Endothelial cell (in vitro differentiated cells): ENCODE data around the gene CMAS. TPM values are rescaled to one million over a fixed set of nuclear protein-coding genes. Genes with fewer than 3 reads are reported as not detected.
"Not testable (repeated sequence)": the region's sequence is repeated elsewhere in the genome, so short reads cannot be mapped to it uniquely, and the experiment has no call there.

Source experiments
- DNase-seq: peaks from one replicate; pipeline ENCODE4 v3.0.0; 2021; ENCODE audit warnings: low spot score
- H3K27ac Mint-ChIP-seq: one replicate; pipeline ENCODE4 v1.8.0; 2021; ENCODE audit warnings: mixed read lengths, inconsistent platforms; ENCODE audit not compliant: unreplicated experiment
- H3K27me3 Mint-ChIP-seq: one replicate; pipeline ENCODE4 v1.8.0; 2021; ENCODE audit warnings: mild to moderate bottlenecking, moderate library complexity, mixed read lengths, inconsistent platforms; ENCODE audit not compliant: unreplicated experiment
- H3K36me3 Mint-ChIP-seq: one replicate; pipeline ENCODE4 v1.8.0; 2021; ENCODE audit warnings: mild to moderate bottlenecking, low read depth, mixed read lengths, inconsistent platforms; ENCODE audit not compliant: unreplicated experiment
- H3K4me1 Mint-ChIP-seq: one replicate; pipeline ENCODE4 v1.8.0; 2021; ENCODE audit warnings: mild to moderate bottlenecking, mixed read lengths, inconsistent platforms; ENCODE audit not compliant: unreplicated experiment
- H3K4me3 Mint-ChIP-seq: one replicate; pipeline ENCODE4 v1.8.0; 2021; ENCODE audit warnings: mild to moderate bottlenecking, mixed read lengths, inconsistent platforms; ENCODE audit not compliant: unreplicated experiment
- H3K9me3 Mint-ChIP-seq: one replicate; pipeline ENCODE4 v1.8.0; 2021; ENCODE audit warnings: mixed read lengths, inconsistent platforms; ENCODE audit not compliant: unreplicated experiment
- CTCF ChIP-seq: fragments of 200-600 bp; sonication (generic); IDR thresholded peaks from one replicate; pipeline ENCODE4 v1.5.0; 2021; ENCODE audit warnings: antibody characterized with exemption; ENCODE audit not compliant: unreplicated experiment
- total RNA-seq: library from RNA; stranded (reverse); fragmentation: NEBNext Ultra II Directional; extraction: Animal tissue kit (Norgen Biotek cat#: 25700); gene quantifications from one replicate; pipeline ENCODE4 v1.2.1, GENCODE V29; 2021; ENCODE audit not compliant: unreplicated experiment

The CMAS gene
- total RNA-seq, 1 donor from 2014 or later: 26.5 TPM

- Mint-ChIP-seq H3K27ac (peak overlapping the region; percentile 77), H3K36me3 (no peaks in the 10 kb centered on the region), H3K4me3 (peak overlapping the region; percentile 96), H3K9me3 (no peaks in the 10 kb centered on the region), H3K4me1 (peaks cover 22% of the 10 kb centered on the region), H3K27me3 (no peaks in the 10 kb centered on the region)
- DNase-seq: no peak
- TF ChIP-seq CTCF: no peak
Observed at GRCh38 chr12:22046968-22047390, 961 bp downstream of the CMAS start.

- no peaks in the 10 kb centered on the region for H3K9me3 Mint-ChIP-seq
- H3K4me1 Mint-ChIP-seq: peaks cover 22% of the 10 kb centered on the region
- DNase-seq: no peak
- H3K4me3 Mint-ChIP-seq: peak overlapping the region; percentile 96
- no peaks in the 10 kb centered on the region for H3K36me3 Mint-ChIP-seq
- no peaks in the 10 kb centered on the region for H3K27me3 Mint-ChIP-seq
- TF ChIP-seq CTCF: no peak
- H3K27ac Mint-ChIP-seq: peak overlapping the region; percentile 20
Observed at GRCh38 chr12:22047494-22047893, 1.5 kb downstream of the CMAS start.

DNA sequence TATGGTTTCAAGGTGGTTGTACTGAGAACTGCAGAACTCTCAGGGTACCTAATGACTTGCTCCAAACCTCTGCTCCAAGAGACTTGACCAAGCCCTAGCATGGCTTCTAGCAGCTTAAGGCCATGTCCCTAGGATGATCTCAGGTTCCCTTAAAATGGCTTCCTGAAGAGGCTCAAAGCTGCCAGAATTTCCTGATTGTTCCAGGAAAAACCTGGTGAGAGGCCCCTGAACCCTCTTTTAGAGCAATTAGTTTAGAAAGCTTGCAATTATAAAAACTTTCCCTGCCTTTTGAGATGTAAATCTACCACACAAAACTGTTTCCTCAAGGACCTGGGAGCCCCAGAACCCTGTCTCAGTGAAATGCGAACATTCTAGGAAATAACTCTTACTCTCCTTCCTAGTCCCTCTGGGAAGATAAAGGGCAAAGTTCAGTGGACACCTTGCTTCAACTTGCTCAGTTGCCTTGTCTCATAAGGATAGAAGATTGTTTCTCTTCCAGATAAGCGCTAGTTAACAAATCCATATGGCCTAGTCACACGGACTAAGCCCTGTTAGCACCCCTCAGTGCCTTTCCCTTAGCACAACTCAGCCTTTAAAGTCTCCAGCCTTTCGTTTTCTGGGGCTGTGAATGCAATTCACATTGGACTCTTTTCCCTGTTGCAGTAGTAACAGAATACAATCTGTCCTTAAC is 2.5 kb downstream of the CMAS start:
- Mint-ChIP-seq H3K4me1 (peaks cover 22% of the 10 kb centered on the region), H3K27me3 (no peaks in the 10 kb centered on the region), H3K4me3 (no peak overlapping the region), H3K36me3 (no peaks in the 10 kb centered on the region), H3K9me3 (no peaks in the 10 kb centered on the region), H3K27ac (no peak overlapping the region)
- no peak for DNase-seq
- no peak for TF ChIP-seq CTCF

- no peak for TF ChIP-seq CTCF
- no peak overlapping the region for H3K27ac Mint-ChIP-seq
- peaks cover 22% of the 10 kb centered on the region for H3K4me1 Mint-ChIP-seq
- no peak overlapping the region for H3K4me3 Mint-ChIP-seq
- no peaks in the 10 kb centered on the region for H3K9me3 Mint-ChIP-seq
- DNase-seq: no peak
- no peaks in the 10 kb centered on the region for H3K36me3 Mint-ChIP-seq
- H3K27me3 Mint-ChIP-seq: no peaks in the 10 kb centered on the region
Observed at GRCh38 chr12:22050078-22050477, 4.1 kb downstream of the CMAS start.

DNA sequence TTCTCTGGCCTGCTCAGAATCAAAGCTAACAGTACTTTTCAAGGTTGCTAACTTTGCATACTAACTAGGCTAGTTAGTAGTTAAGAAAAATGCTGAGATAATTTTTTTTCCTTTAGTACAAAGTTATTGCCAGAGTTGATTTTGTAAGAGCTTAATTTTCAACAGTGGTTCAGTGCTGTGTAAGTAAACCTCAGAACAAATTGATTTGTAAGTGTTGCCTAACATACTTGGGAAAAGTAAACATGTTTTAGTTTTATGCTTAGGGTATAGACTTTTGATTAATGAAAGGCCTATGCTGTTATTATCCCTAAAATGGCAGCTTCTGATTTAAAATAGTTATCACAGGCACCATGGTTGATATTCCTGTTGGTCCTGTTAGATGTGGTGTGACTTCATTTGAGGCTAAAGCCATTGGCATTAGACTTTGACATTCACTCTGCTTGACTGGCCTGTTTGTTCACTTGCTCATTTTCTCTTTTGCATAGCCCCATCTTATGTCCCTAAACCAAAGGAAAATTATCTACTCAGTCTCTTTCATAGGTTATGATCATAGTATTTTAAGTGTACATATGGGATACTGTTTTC is 5.2 kb downstream of the CMAS start:
- Mint-ChIP-seq H3K36me3 (peaks cover 2% of the 10 kb centered on the region), H3K27me3 (no peaks in the 10 kb centered on the region), H3K9me3 (no peaks in the 10 kb centered on the region), H3K27ac (no peak overlapping the region), H3K4me3 (no peak overlapping the region), H3K4me1 (peaks cover 22% of the 10 kb centered on the region)
- TF ChIP-seq CTCF: no peak
- no peak for DNase-seq

- H3K4me3 Mint-ChIP-seq, DNase-seq, H3K27me3 Mint-ChIP-seq, H3K27ac Mint-ChIP-seq, H3K9me3 Mint-ChIP-seq, H3K36me3 Mint-ChIP-seq, H3K4me1 Mint-ChIP-seq: not testable (repeated sequence)
Observed at GRCh38 chr12:22052994-22053393, 7.0 kb downstream of the CMAS start.
